SK-N-SH (cell line): Measurements from ENCODE around the gene SLAMF9. TPM values are rescaled to one million over a fixed set of nuclear protein-coding genes. Genes with fewer than 3 reads are reported as not detected.

Source experiments
- CTCF ChIA-PET: fragments of 300-600, 350-600 bp; formaldehyde crosslinking; extraction: SDS; loops from one replicate; lab custom pipeline; 2021; lab: Yijun Ruan, JAX
- POLR2A ChIA-PET: fragments of 350-600 bp; sonication (Branson Sonifier 250); formaldehyde crosslinking; extraction: SDS; loops from one replicate; lab custom pipeline; 2020; ENCODE audit warnings: antibody characterized with exemption, inconsistent platforms; lab: Yijun Ruan, JAX
- DNase-seq: peaks from one replicate; pipeline ENCODE4 v3.0.0; 2012
- H2AFZ ChIP-seq: fragments of 200-600 bp; sonication (generic); 2 replicates; pipeline ENCODE4 v1.8.1; 2016; ENCODE audit warnings: antibody characterized with exemption, mild to moderate bottlenecking, low read depth
- H3F3A ChIP-seq: fragments of 200-600 bp; sonication (generic); replicated peaks from 2 replicates; pipeline ENCODE3; 2016; ENCODE audit warnings: antibody characterized with exemption, mild to moderate bottlenecking; ENCODE audit not compliant: insufficient read depth
- H3K27ac ChIP-seq, 2 experiments: fragments of 200-500 bp in 1 of 2; fragments of 200-600 bp in 1 of 2; sonication (Bioruptor generic) in 1 of 2; sonication (generic), shearing (Covaris generic) in 1 of 2; 2 replicates each; pipeline versions ENCODE4 v1.5.1 to v1.6.1; 2014 to 2016; ENCODE audit warnings: low read depth in 2 of 2, inconsistent platforms in 1 of 2, low read length in 1 of 2, mild to moderate bottlenecking in 1 of 2, mixed read lengths in 1 of 2
- H3K27me3 ChIP-seq: fragments of 200-600 bp; sonication (generic), shearing (Covaris generic); 2 replicates; pipeline ENCODE4 v1.6.1; 2016; ENCODE audit warnings: mixed run types; ENCODE audit not compliant: insufficient read depth
- H3K36me3 ChIP-seq, 2 experiments: fragments of 200-500 bp in 1 of 2; fragments of 200-600 bp in 1 of 2; sonication (Bioruptor generic) in 1 of 2; sonication (generic) in 1 of 2; replicated peaks in 1 of 2; 2 replicates each; pipeline versions ENCODE3 to v1.5.1; 2014 to 2016; ENCODE audit warnings: low read length in 1 of 2, mild to moderate bottlenecking in 1 of 2; ENCODE audit not compliant: insufficient read depth in 2 of 2, control insufficient read depth in 1 of 2
- H3K4me1 ChIP-seq, 2 experiments: fragments of 200-500 bp in 1 of 2; fragments of 200-600 bp in 1 of 2; sonication (Bioruptor generic) in 1 of 2; sonication (generic), shearing (Covaris generic) in 1 of 2; 2 replicates each; pipeline versions ENCODE4 v1.5.1 to v1.6.1; 2014 to 2016; ENCODE audit warnings: low read depth in 1 of 2, low read length in 1 of 2, mixed run types in 1 of 2; ENCODE audit not compliant: insufficient read depth in 2 of 2, control insufficient read depth in 1 of 2
- H3K4me2 ChIP-seq: fragments of 200-600 bp; sonication (generic), shearing (Covaris generic); 2 replicates; pipeline ENCODE4 v1.6.1; 2017; ENCODE audit warnings: mixed run types
- H3K4me3 ChIP-seq, 2 experiments: fragments of 200-500 bp in 1 of 2; fragments of 200-600 bp in 1 of 2; sonication (Bioruptor generic) in 1 of 2; sonication (generic), shearing (Covaris generic) in 1 of 2; 2 replicates each; pipeline versions ENCODE4 v1.5.1 to v1.8.1; 2014 to 2016; ENCODE audit warnings: low read depth in 2 of 2, inconsistent platforms in 1 of 2, low read length in 1 of 2, mild to moderate bottlenecking in 1 of 2, mixed read lengths in 1 of 2, moderate library complexity in 1 of 2
- H3K79me2 ChIP-seq: fragments of 200-600 bp; sonication (generic); 2 replicates; pipeline ENCODE4 v1.8.1; 2017; ENCODE audit warnings: mild to moderate bottlenecking; ENCODE audit not compliant: insufficient read depth
- H3K9ac ChIP-seq: fragments of 200-600 bp; sonication (generic); 2 replicates; pipeline ENCODE4 v1.6.1; 2017; ENCODE audit warnings: mixed run types
- H3K9me2 ChIP-seq: fragments of 200-600 bp; sonication (generic); 2 replicates; pipeline ENCODE4 v1.6.1; 2017; ENCODE audit warnings: mixed run types
- H3K9me3 ChIP-seq: fragments of 200-600 bp; sonication (generic); 2 replicates; pipeline ENCODE4 v1.6.1; 2017; ENCODE audit warnings: mixed run types, mild to moderate bottlenecking, moderate library complexity
- H4K20me1 ChIP-seq: fragments of 200-600 bp; sonication (generic); 2 replicates; pipeline ENCODE4 v1.6.1; 2017; ENCODE audit warnings: mild to moderate bottlenecking, mixed run types; ENCODE audit not compliant: insufficient read depth
- CHD2 ChIP-seq: fragments of 150-350 bp; IDR thresholded peaks from 2 replicates; pipeline ENCODE4 v1.6.1; 2018; ENCODE audit warnings: low read length; ENCODE audit not compliant: partially characterized antibody
- ELF1 ChIP-seq: IDR thresholded peaks from 2 replicates; pipeline ENCODE4 v1.4.0; 2012
- EP300 ChIP-seq, 2 experiments: IDR thresholded peaks; 2 replicates each; pipeline versions ENCODE4 v1.4.0 to v1.6.1; 2012; ENCODE audit warnings: borderline replicate concordance in 1 of 2, low read depth in 1 of 2, low read length in 1 of 2
- EZH2phosphoT487 ChIP-seq: fragments of 200-600 bp; sonication (generic); IDR thresholded peaks from 2 replicates; pipeline ENCODE4 v1.6.1; 2017; ENCODE audit warnings: low read depth, mixed run types, mild to moderate bottlenecking, antibody characterized with exemption, moderate library complexity, borderline replicate concordance
- FOSL2 ChIP-seq: IDR thresholded peaks from 2 replicates; pipeline ENCODE4 v1.4.0; 2012; ENCODE audit warnings: low read depth, mild to moderate bottlenecking, moderate library complexity, borderline replicate concordance
- FOXM1 ChIP-seq: IDR thresholded peaks from 2 replicates; pipeline ENCODE4 v1.4.0; 2012; ENCODE audit warnings: low read depth, mild to moderate bottlenecking
- GABPA ChIP-seq: IDR thresholded peaks from 2 replicates; pipeline ENCODE4 v1.4.0; 2012; ENCODE audit warnings: low read depth, mild to moderate bottlenecking
- GATA2 ChIP-seq: sonication (generic); formaldehyde crosslinking; IDR thresholded peaks from 2 replicates; pipeline ENCODE4 v1.5.0; 2020; ENCODE audit warnings: mild to moderate bottlenecking, missing genetic modification reagents
- MEF2A ChIP-seq: IDR thresholded peaks from 2 replicates; pipeline ENCODE4 v1.4.0; 2012; ENCODE audit warnings: low read depth, borderline replicate concordance
- MXI1 ChIP-seq: IDR thresholded peaks from 2 replicates; pipeline ENCODE4 v1.6.1; 2012; ENCODE audit warnings: mild to moderate bottlenecking, low read depth, low read length, improper control_type of control experiment
- NFIC ChIP-seq: IDR thresholded peaks from 2 replicates; pipeline ENCODE4 v1.4.0; 2012; ENCODE audit warnings: borderline replicate concordance
- POLR2AphosphoS5 ChIP-seq: IDR thresholded peaks from 2 replicates; pipeline ENCODE4 v1.6.1; 2012; ENCODE audit warnings: low read depth, low read length
- RCOR1 ChIP-seq: fragments of 150-350 bp; IDR thresholded peaks from 2 replicates; pipeline ENCODE4 v1.6.1; 2017; ENCODE audit warnings: antibody characterized with exemption, low read length
- RFX5 ChIP-seq: IDR thresholded peaks from 2 replicates; pipeline ENCODE4 v1.6.1; 2012; ENCODE audit warnings: mild to moderate bottlenecking, improper control_type of control experiment, low read length
- YY1 ChIP-seq: IDR thresholded peaks from 2 replicates; pipeline ENCODE4 v1.4.0; 2012; ENCODE audit warnings: low read depth, mild to moderate bottlenecking
- WGBS: methylation state at CpG from one replicate; pipeline ENCODE4 v1.1.6; 2017; ENCODE audit warnings: low lambda C conversion rate; 5-methylcytosine and 5-hydroxymethylcytosine counted together
- polyA plus RNA-seq, 3 experiments: library from polyadenylated mRNA; depleted of rRNA; stranded (reverse); fragments of >200 nt; gene quantifications; 2 replicates each; pipeline ENCODE4 v1.2.3, GENCODE V29; 2012
- TF ChIP-seq, protein P1 (sequence below): fragments of 150-350 bp; IDR thresholded peaks from 2 replicates; pipeline ENCODE4 v1.6.1; 2017; ENCODE audit warnings: antibody characterized with exemption, low read length, low read depth, borderline replicate concordance
- TF ChIP-seq, protein P2 (sequence below): IDR thresholded peaks from 2 replicates; pipeline ENCODE4; 2012
- TF ChIP-seq, protein P3 (sequence below): fragments of 200-600 bp; sonication (generic); IDR thresholded peaks from 2 replicates; pipeline ENCODE4 v1.6.1; 2017; ENCODE audit warnings: antibody characterized with exemption, mild to moderate bottlenecking, moderate library complexity
- TF ChIP-seq, protein P4 (sequence below): IDR thresholded peaks from 2 replicates; pipeline ENCODE4 v1.4.0; 2012; ENCODE audit warnings: low read depth, borderline replicate concordance
- TF ChIP-seq, protein P5 (sequence below): IDR thresholded peaks from 2 replicates; pipeline ENCODE4 v1.6.1; 2012; ENCODE audit warnings: mild to moderate bottlenecking, low read depth, low read length, moderate library complexity

The SLAMF9 gene
- polyA plus RNA-seq, 1 of the 3 experiments (the other 2 are of a cell fraction) = 0.12 TPM

DNA sequence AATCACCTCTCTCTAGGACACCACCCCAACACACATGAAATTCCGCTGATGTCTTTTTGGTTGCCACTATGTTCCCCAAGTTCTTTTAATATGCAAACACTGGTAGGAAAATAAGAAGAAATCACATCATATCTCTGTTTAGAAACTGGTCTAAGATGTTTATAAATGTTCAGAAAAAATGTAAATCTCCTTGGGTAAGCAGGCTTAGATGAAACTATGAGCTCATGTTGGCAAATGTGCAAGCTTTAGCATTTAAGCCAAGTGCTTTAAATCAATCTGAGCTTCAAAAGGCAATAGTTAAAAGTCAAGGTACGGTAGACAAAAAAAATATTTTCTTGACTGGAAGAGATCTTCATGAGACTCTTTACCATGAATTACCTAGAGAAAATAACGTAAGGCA lies 25.2 kb upstream of the SLAMF9 start:
- Histone ChIP-seq H3K27me3 (peaks cover 59% of the 10 kb centered on the region; the same call in 1 of the 2 replicates), H3K9me2 (no peaks in the 10 kb centered on the region), H3K79me2 (no peaks in the 10 kb centered on the region), H2AFZ (no peak overlapping the region), H3K4me3 (no peak overlapping the region), H3K27ac (no peak overlapping the region), H3K9me3 (no peaks in the 10 kb centered on the region), H3K4me1 (no peaks in the 10 kb centered on the region), H3K9ac (no peak overlapping the region), H3K4me2 (no peak overlapping the region), H3K36me3 (no peaks in the 10 kb centered on the region), H3F3A (no peaks in the 10 kb centered on the region), H4K20me1 (no peaks in the 10 kb centered on the region)
- DNase-seq = no peak
- TF ChIP-seq, protein P1, sequence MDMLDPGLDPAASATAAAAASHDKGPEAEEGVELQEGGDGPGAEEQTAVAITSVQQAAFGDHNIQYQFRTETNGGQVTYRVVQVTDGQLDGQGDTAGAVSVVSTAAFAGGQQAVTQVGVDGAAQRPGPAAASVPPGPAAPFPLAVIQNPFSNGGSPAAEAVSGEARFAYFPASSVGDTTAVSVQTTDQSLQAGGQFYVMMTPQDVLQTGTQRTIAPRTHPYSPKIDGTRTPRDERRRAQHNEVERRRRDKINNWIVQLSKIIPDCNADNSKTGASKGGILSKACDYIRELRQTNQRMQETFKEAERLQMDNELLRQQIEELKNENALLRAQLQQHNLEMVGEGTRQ = no peak
- ChIA-PET CTCF (no interaction called here), POLR2A (no interaction called here)
- WGBS = 8% methylated on average over 3 of the region's 3 CpGs

DNA sequence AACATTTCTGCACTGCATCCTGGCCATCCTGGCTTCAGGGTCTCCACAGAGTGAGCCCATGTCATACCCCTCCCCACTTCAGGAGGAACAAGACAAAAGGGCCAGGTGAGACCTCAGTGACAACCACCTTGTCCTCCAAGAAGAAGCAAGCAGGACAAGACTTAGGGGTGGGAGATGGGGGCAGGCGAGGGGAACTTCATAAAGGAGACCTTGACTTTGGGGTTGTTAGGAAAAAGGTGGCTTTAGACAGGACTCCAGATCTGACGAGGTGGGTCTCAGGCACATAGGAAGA lies 24.0 kb upstream of the SLAMF9 start:
- Histone ChIP-seq H3K4me1 (no peaks in the 10 kb centered on the region), H3K36me3 (no peaks in the 10 kb centered on the region), H3K9me2 (no peaks in the 10 kb centered on the region), H3F3A (no peaks in the 10 kb centered on the region), H3K27ac (no peak overlapping the region), H3K4me2 (no peak overlapping the region), H3K9ac (no peak overlapping the region), H3K79me2 (no peaks in the 10 kb centered on the region), H3K9me3 (no peaks in the 10 kb centered on the region), H2AFZ (no peak overlapping the region), H4K20me1 (no peaks in the 10 kb centered on the region), H3K4me3 (no peak overlapping the region), H3K27me3 (peaks cover 69% of the 10 kb centered on the region; the same call in 1 of the 2 replicates)
- TF ChIP-seq FOSL2 (no peak), YY1 (no peak), EZH2phosphoT487 (no peak), RCOR1 (no peak), ELF1 (no peak), POLR2AphosphoS5 (no peak), EP300 (IDR thresholded peaks at IDR 0.05; ENCODE audit: borderline replicate concordance in 1 of 2, low read depth in 1 of 2, low read length in 1 of 2) (no peak), FOXM1 (no peak), NFIC (no peak), MEF2A (no peak), GABPA (no peak), MXI1 (no peak), GATA2 (CRISPR knock-in tag) (no peak), RFX5 (no peak), CHD2 (no peak)
- TF ChIP-seq, protein P2, sequence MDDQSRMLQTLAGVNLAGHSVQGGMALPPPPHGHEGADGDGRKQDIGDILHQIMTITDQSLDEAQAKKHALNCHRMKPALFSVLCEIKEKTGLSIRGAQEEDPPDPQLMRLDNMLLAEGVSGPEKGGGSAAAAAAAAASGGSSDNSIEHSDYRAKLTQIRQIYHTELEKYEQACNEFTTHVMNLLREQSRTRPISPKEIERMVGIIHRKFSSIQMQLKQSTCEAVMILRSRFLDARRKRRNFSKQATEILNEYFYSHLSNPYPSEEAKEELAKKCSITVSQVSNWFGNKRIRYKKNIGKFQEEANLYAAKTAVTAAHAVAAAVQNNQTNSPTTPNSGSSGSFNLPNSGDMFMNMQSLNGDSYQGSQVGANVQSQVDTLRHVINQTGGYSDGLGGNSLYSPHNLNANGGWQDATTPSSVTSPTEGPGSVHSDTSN = no peak
- TF ChIP-seq, protein P3, sequence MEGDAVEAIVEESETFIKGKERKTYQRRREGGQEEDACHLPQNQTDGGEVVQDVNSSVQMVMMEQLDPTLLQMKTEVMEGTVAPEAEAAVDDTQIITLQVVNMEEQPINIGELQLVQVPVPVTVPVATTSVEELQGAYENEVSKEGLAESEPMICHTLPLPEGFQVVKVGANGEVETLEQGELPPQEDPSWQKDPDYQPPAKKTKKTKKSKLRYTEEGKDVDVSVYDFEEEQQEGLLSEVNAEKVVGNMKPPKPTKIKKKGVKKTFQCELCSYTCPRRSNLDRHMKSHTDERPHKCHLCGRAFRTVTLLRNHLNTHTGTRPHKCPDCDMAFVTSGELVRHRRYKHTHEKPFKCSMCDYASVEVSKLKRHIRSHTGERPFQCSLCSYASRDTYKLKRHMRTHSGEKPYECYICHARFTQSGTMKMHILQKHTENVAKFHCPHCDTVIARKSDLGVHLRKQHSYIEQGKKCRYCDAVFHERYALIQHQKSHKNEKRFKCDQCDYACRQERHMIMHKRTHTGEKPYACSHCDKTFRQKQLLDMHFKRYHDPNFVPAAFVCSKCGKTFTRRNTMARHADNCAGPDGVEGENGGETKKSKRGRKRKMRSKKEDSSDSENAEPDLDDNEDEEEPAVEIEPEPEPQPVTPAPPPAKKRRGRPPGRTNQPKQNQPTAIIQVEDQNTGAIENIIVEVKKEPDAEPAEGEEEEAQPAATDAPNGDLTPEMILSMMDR = no peak
- TF ChIP-seq, protein P4, sequence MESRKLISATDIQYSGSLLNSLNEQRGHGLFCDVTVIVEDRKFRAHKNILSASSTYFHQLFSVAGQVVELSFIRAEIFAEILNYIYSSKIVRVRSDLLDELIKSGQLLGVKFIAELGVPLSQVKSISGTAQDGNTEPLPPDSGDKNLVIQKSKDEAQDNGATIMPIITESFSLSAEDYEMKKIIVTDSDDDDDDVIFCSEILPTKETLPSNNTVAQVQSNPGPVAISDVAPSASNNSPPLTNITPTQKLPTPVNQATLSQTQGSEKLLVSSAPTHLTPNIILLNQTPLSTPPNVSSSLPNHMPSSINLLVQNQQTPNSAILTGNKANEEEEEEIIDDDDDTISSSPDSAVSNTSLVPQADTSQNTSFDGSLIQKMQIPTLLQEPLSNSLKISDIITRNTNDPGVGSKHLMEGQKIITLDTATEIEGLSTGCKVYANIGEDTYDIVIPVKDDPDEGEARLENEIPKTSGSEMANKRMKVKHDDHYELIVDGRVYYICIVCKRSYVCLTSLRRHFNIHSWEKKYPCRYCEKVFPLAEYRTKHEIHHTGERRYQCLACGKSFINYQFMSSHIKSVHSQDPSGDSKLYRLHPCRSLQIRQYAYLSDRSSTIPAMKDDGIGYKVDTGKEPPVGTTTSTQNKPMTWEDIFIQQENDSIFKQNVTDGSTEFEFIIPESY = no peak
- TF ChIP-seq, protein P5, sequence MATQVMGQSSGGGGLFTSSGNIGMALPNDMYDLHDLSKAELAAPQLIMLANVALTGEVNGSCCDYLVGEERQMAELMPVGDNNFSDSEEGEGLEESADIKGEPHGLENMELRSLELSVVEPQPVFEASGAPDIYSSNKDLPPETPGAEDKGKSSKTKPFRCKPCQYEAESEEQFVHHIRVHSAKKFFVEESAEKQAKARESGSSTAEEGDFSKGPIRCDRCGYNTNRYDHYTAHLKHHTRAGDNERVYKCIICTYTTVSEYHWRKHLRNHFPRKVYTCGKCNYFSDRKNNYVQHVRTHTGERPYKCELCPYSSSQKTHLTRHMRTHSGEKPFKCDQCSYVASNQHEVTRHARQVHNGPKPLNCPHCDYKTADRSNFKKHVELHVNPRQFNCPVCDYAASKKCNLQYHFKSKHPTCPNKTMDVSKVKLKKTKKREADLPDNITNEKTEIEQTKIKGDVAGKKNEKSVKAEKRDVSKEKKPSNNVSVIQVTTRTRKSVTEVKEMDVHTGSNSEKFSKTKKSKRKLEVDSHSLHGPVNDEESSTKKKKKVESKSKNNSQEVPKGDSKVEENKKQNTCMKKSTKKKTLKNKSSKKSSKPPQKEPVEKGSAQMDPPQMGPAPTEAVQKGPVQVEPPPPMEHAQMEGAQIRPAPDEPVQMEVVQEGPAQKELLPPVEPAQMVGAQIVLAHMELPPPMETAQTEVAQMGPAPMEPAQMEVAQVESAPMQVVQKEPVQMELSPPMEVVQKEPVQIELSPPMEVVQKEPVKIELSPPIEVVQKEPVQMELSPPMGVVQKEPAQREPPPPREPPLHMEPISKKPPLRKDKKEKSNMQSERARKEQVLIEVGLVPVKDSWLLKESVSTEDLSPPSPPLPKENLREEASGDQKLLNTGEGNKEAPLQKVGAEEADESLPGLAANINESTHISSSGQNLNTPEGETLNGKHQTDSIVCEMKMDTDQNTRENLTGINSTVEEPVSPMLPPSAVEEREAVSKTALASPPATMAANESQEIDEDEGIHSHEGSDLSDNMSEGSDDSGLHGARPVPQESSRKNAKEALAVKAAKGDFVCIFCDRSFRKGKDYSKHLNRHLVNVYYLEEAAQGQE = no peak
- ChIA-PET CTCF (interaction anchor here (1.2 to 2.6 kb wide), 3 partner anchors 28 to 32 kb away, joined by 3 to 8 read pairs (median 6); partner anchors contain the start of gene IGSF9), POLR2A (no interaction called here)
- WGBS = 0% methylated on average over 2 of the region's 2 CpGs
- DNase-seq = no peak
